Adrenal gland (tissue), 12 donors: ENCODE results near the gene CHPF. TPM values are rescaled to one million over a fixed set of nuclear protein-coding genes. Genes with fewer than 3 reads are reported as not detected.

Source experiments
- DNase-seq, 7 donors: peaks; one replicate each; pipeline ENCODE4 v3.0.0-alpha.2; 2019 to 2020
- H3K27ac ChIP-seq, 5 donors: fragments of 200-600 bp; sonication (generic) in 4 of 5; 1 replicate in 3 of 5; 2 replicates in 2 of 5; pipeline versions ENCODE4 v1.5.1 to v1.8.0; 2016 to 2020; ENCODE audit warnings: mild to moderate bottlenecking in 1 of 5
- H3K27me3 ChIP-seq: fragments of 200-600 bp; 2 replicates; pipeline ENCODE4 v1.8.0; 2021
- H3K36me3 ChIP-seq, 2 donors: fragments of 200-600 bp; replicated peaks in 1 of 2; 1 replicate in 1 of 2; 2 replicates in 1 of 2; pipeline versions ENCODE4 v1.5.1 to v1.8.0; 2018 to 2022
- H3K4me1 ChIP-seq, 2 donors: fragments of 200-600 bp; replicated peaks in 1 of 2; 1 replicate in 1 of 2; 2 replicates in 1 of 2; pipeline versions ENCODE4 v1.5.1 to v1.8.0; 2018 to 2021
- H3K4me3 ChIP-seq, 4 donors: fragments of 200-600 bp; sonication (generic) in 3 of 4; one replicate each; pipeline ENCODE4 v1.5.1; 2016 to 2018
- H3K9me3 ChIP-seq, 3 donors: fragments of 200-600 bp; sonication (generic) in 1 of 3; replicated peaks in 1 of 3; 1 replicate in 2 of 3; 2 replicates in 1 of 3; pipeline versions ENCODE4 v1.5.1 to v1.8.0; 2016 to 2021
- POLR2A ChIP-seq, 2 donors: fragments of 450-650 bp; IDR thresholded peaks; one replicate each; pipeline ENCODE4 v1.6.1; 2017; ENCODE audit warnings: antibody characterized with exemption in 2 of 2, mild to moderate bottlenecking in 2 of 2, moderate library complexity in 1 of 2
- WGBS, 4 donors: extraction: QIAGEN DNeasy Blood & Tissue Kit in 2 of 4; methylation state at CpG; one replicate each; pipeline versions ENCODE4 v1.1.5 to v1.1.7; 2013 to 2017; 5-methylcytosine and 5-hydroxymethylcytosine counted together
- intact Hi-C, 2 donors: fragments of 100-400 bp; cut with DNase I; formaldehyde crosslinking; loops; one replicate each; pipeline versions ENCODE4 v1.14.1 to v1.15.0; 2022 to 2023
- polyA plus RNA-seq, 3 donors: library from polyadenylated mRNA; stranded (reverse); fragments of 200-250 nt in 2 of 3; fragments of 350-450 nt in 1 of 3; fragmentation: Illumina TruSeq in 1 of 3; extraction: RNeasy Lipid Tissue Mini Kit (QIAGEN cat#74804) in 1 of 3; gene quantifications; one replicate each; pipeline ENCODE4 v1.2.3, GENCODE V29; 2013 to 2014
- total RNA-seq, 9 donors: library from RNA; depleted of rRNA in 4 of 9; stranded (reverse); fragments of >200 nt in 4 of 9; fragments of 120-200 nt in 1 of 9; fragmentation: NEBNext Ultra II Directional in 1 of 9; extraction: Animal tissue kit (Norgen Biotek cat#: 25700) in 1 of 9; gene quantifications; one replicate each; pipeline versions ENCODE4 v1.1.0 to v1.2.4, GENCODE V29; 2013 to 2023
- TF ChIP-seq, protein P1 (sequence below), 6 experiments: fragments of 450-650 bp in 4 of 6; fragments of 200-600 bp in 2 of 6; sonication (generic) in 1 of 6; IDR thresholded peaks; 1 replicate in 5 of 6; 2 replicates in 1 of 6; pipeline versions ENCODE4 v1.5.1 to v1.8.0; 2016 to 2021; ENCODE audit warnings: antibody characterized with exemption in 6 of 6, mild to moderate bottlenecking in 2 of 6, moderate library complexity in 1 of 6
- donor health status: healthy with polysubstance abuse.
- donor health status: Bipolar disorder and iron deficiency.
- donor health status: DM: yes; HTN: yes; CAD: no.
- donor health status: DM: no; HTN: no; CAD: no.
- donor health status: DM: no; HTN: no; CAD: no.
- donor health status: DM: yes; HTN: yes; CAD: no.

The CHPF gene
- total and polyA plus RNA-seq, 12 donors: 9.1 to 196 (median 61.1) TPM

DNA sequence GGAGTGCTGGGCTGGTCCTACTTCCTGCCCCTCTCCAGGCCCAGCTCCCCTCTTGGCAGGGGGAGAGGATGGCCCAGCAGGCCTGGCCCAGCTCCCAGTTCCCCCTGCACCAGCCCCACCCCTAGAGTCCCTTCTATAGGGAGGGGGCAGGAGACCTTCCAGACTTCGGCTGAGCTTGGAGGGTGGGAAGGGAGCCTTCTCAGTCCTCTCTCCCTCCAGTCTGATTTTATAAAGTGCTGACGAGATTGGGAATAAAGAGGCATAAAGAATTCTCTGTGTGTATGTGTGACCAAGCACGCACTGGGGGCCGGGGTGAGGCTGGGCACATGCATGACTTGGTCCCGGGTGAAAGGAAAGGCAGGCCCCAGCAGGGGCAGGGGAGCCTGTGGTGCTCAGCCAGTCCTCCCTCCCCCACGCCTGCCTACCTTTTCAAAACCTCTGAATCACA is 5.1 kb downstream of the CHPF start:
- Histone ChIP-seq H3K9me3 (no peaks in the 10 kb centered on the region), H3K27ac (no peak overlapping the region), H3K36me3 (peaks cover 0 to 25% of the 10 kb centered on the region in 2 donors), H3K4me1 (peaks cover 10 to 17% of the 10 kb centered on the region in 2 donors), H3K4me3 (no peak overlapping the region), H3K27me3 (no peaks in the 10 kb centered on the region)
- no peak for TF ChIP-seq POLR2A (IDR thresholded peaks at IDR 0.05)
- TF ChIP-seq, protein P1, sequence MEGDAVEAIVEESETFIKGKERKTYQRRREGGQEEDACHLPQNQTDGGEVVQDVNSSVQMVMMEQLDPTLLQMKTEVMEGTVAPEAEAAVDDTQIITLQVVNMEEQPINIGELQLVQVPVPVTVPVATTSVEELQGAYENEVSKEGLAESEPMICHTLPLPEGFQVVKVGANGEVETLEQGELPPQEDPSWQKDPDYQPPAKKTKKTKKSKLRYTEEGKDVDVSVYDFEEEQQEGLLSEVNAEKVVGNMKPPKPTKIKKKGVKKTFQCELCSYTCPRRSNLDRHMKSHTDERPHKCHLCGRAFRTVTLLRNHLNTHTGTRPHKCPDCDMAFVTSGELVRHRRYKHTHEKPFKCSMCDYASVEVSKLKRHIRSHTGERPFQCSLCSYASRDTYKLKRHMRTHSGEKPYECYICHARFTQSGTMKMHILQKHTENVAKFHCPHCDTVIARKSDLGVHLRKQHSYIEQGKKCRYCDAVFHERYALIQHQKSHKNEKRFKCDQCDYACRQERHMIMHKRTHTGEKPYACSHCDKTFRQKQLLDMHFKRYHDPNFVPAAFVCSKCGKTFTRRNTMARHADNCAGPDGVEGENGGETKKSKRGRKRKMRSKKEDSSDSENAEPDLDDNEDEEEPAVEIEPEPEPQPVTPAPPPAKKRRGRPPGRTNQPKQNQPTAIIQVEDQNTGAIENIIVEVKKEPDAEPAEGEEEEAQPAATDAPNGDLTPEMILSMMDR (IDR thresholded peaks at IDR 0.05): no peak
- no peak for DNase-seq
- intact Hi-C loops: loop anchor here in 1 of 2 donors (5.0 kb wide), 1 partner anchor 76 kb away; no protein-coding TSS in a partner anchor
- WGBS, 4 donors: 59 to 79% (median 73%) methylated on average over 5 to 6 of the region's 6 CpGs

DNA sequence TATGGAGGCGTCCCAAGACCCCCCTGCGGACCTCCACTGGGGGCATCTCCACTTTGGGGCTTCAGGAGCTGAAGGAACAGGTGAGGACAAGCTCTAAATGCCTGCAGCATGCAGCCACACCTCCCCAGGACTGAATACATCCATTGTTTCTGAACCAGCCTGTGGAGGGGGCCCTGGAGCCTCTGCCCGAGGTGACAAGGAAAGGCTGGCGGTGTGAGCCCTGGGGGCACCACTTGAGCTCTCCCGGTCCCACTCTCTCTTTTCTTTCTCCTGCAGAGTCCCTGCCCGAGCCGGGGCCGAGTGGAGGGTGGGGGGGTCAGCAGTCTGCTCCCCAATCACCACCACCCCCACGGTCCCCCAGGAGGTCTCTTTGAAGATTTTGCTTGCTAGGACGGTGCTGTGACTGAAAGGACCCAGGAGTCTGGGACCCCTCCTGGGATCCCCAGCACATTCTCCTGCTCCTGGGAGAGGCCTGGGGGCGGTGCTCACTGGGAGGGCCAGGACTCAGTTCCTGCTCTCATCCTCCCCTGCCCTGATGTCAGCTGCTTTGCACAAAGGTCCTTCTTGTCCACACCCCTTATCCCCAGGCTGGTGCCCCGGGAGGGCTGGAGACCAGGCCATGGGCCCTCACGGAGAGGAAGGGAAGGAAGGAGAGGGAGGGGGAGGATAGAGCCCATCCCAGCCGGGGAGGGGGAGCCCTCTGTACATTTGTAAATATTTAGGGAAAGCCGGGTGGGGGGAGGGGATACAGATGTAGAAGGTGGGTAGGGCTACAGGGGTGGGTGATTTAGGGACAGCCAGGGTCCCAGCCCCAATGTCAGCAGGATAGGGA is 5.7 kb downstream of the CHPF start:
- Histone ChIP-seq H3K4me1 (peaks cover 8 to 16% of the 10 kb centered on the region in 2 donors), H3K36me3 (peaks cover 0 to 25% of the 10 kb centered on the region in 2 donors), H3K9me3 (no peaks in the 10 kb centered on the region), H3K27me3 (no peaks in the 10 kb centered on the region), H3K27ac (no peak overlapping the region), H3K4me3 (no peak overlapping the region)
- TF ChIP-seq POLR2A (IDR thresholded peaks at IDR 0.05): no peak
- TF ChIP-seq, protein P1 (IDR thresholded peaks at IDR 0.05): no peak
- intact Hi-C loops: loop anchor here in 1 of 2 donors (5.0 kb wide), 1 partner anchor 76 kb away; no protein-coding TSS in a partner anchor
- 60 to 64% (median 63%) methylated on average over 5 to 14 of the region's 15 CpGs for WGBS, 4 donors
- no peak for DNase-seq

- Histone ChIP-seq H3K27ac (no peak overlapping the region), H3K27me3 (no peaks in the 10 kb centered on the region), H3K9me3 (no peaks in the 10 kb centered on the region), H3K36me3 (peaks cover 0 to 25% of the 10 kb centered on the region in 2 donors), H3K4me3 (no peak overlapping the region), H3K4me1 (peaks cover 0 to 7% of the 10 kb centered on the region in 2 donors)
- intact Hi-C loops: loop anchor here in 1 of 2 donors (5.0 kb wide), 1 partner anchor 75 kb away; no protein-coding TSS in a partner anchor
- no peak for DNase-seq
- no peak for TF ChIP-seq POLR2A (IDR thresholded peaks at IDR 0.05)
- TF ChIP-seq, protein P1 (IDR thresholded peaks at IDR 0.05): no peak
- 49 to 67% (median 56%) methylated on average over 6 to 9 of the region's 9 CpGs; no CpG with 5 or more reads in 1 of the 4 donors for WGBS, 4 donors
Measured at GRCh38 chr2:219536967-219537366, 6.6 kb downstream of the CHPF start.

DNA sequence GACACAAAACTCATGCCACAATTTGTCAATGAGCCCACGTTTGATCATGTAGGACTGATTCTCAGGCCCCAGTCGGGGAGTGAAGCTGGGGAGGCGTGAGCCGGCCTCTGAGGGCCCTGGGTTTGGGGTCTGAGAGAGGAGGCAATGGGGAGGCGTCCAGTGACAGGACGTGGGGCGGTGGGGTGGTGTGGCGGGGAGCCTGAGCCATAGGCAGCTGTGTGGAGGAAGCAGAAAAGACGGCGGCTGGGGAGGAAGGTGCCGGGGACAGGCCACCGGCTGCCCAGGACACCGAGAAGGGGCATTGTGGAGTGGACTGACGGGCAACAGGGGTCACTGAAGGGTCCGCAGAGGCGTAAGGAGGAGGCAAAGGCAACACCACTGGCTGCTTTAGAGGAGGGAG is 7.2 kb downstream of the CHPF start:
- Histone ChIP-seq H3K4me1 (peaks cover 0 to 2% of the 10 kb centered on the region in 2 donors), H3K9me3 (no peaks in the 10 kb centered on the region), H3K27ac (no peak overlapping the region), H3K36me3 (peaks cover 0 to 25% of the 10 kb centered on the region in 2 donors), H3K27me3 (no peaks in the 10 kb centered on the region), H3K4me3 (no peak overlapping the region)
- DNase-seq: no peak
- WGBS, 4 donors: 75 to 83% (median 77%) methylated on average over 15 to 16 of the region's 16 CpGs
- TF ChIP-seq, protein P1 (IDR thresholded peaks at IDR 0.05): no peak
- no peak for TF ChIP-seq POLR2A (IDR thresholded peaks at IDR 0.05)
- intact Hi-C loops: loop anchor here in 1 of 2 donors (5.0 kb wide), 1 partner anchor 74 kb away; no protein-coding TSS in a partner anchor
